ENCODE results near the gene DDX11. TPM values are rescaled to one million over a fixed set of nuclear protein-coding genes. Genes with fewer than 3 reads are reported as not detected.
A peak's percentile ranks its signal among the peaks of the same experiment; 100 is the strongest.
"Not testable (repeated sequence)": the region's sequence is repeated elsewhere in the genome, so short reads cannot be mapped to it uniquely, and the experiment has no call there.

DDX11 gene
- total RNA-seq, 2 donors from 2014 or later = 102 to 257 TPM

DNA sequence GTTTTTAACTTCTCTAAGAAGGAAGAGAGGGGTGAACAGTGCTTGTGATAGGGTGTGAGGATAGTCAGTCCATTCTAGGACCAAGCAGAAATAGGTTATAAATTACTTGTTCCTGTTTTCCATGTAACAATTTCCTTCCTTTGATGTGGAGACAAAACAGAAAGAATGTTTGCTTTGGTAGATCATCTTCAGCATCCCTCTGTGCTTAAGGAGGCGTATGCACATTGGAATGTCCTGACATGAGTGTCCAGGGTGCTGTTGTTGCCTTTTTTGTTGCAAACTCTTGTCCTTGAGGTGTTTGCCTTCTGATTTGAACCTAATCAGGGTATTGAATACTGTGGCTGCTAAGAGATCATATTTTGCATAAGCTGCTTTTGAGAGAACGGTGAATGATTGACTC lies 23.5 kb upstream of the DDX11 start:
- DNase-seq (ENCODE audit: low spot score); H3K27me3 Mint-ChIP-seq; ATAC-seq; H3K9me3 Mint-ChIP-seq; H3K4me3 Mint-ChIP-seq; H3K36me3 Mint-ChIP-seq; H3K27ac Mint-ChIP-seq: not testable (repeated sequence)
- peaks cover 14 to 16% of the 10 kb centered on the region in 2 donors for H3K4me1 Mint-ChIP-seq (ENCODE audit: low read depth in 2 of 2)

DNA sequence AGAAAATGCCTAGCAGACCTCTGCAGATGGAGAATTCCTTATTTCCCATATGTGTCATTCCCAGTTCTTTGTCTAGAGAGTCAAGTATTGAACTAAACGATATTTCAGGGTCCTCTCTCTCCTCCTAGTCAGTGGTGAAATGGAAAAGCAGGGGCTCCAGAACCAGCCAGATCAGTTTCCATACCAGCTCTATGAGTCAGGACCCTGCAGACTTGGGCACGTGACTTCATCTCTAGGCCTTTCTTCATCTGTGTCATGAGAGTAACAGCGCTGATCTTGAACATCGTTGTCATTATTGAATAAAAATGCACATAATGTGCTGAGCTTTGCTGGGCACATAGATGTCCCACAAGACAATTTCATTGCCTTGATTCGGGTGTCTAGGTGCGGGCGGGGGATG lies 23.1 kb upstream of the DDX11 start:
- not testable (repeated sequence) for H3K27me3 Mint-ChIP-seq

DNA sequence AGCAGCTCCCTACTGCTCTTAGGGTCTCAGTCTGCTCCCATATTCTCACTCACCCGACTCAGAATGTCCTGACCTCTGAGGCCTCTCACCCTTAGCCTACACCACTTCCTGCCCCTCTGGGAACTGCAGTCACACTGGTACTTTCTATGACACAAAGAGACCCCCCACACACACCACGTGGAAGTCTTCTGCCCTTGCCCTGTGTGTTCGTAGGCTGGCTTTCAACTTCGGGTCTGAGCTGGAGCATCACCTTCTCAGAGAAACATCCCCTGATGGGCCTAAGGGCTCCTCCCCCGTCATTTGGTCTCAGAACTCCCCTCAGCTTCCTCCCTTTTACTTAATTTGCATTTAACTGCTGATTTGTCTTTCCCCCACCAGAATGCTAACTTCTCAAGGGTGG lies 22.0 kb upstream of the DDX11 start:
- DNase-seq (ENCODE audit: low spot score); H3K36me3 Mint-ChIP-seq; H3K27me3 Mint-ChIP-seq; H3K9me3 Mint-ChIP-seq: not testable (repeated sequence)
- H3K4me3 Mint-ChIP-seq = peak overlapping the region; percentile 48
- peak overlapping the region; percentile 56 to 90 for H3K27ac Mint-ChIP-seq
- peak; percentile 86 to 93 for ATAC-seq
- H3K4me1 Mint-ChIP-seq (ENCODE audit: low read depth in 2 of 2) = peaks cover 14 to 16% of the 10 kb centered on the region in 2 donors

More for the DNA sequence above, 23.1 kb upstream of the DDX11 start:
- peaks cover 14 to 16% of the 10 kb centered on the region in 2 donors for H3K4me1 Mint-ChIP-seq (ENCODE audit: low read depth in 2 of 2)
- not testable (repeated sequence) for H3K27ac Mint-ChIP-seq; DNase-seq (ENCODE audit: low spot score); H3K4me3 Mint-ChIP-seq; ATAC-seq; H3K9me3 Mint-ChIP-seq; H3K36me3 Mint-ChIP-seq

DNA sequence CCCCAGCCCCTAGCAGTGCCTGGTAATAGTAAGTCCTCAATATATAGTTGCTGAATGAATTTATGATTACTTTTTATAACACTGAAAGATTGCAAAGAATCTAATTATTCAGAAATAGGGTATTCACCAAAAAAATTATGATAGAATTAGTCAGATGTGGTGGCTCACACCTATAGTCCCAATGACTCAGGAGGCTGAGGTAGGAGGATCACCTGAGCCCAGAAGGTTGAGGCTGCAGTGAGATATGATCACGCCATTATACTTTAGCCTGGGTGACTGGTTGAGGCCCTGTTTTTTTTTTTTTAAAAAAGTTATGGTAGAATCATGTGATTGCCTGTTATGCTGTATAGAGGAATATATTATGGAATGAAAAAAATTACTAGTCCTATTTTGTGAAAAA lies 21.5 kb upstream of the DDX11 start:
- not testable (repeated sequence) for H3K9me3 Mint-ChIP-seq; H3K27me3 Mint-ChIP-seq; ATAC-seq; H3K36me3 Mint-ChIP-seq; DNase-seq (ENCODE audit: low spot score)
- Mint-ChIP-seq H3K4me3 (peak overlapping the region; percentile 48), H3K4me1 (ENCODE audit: low read depth in 2 of 2) (peaks cover 14 to 16% of the 10 kb centered on the region in 2 donors), H3K27ac (peak overlapping the region; percentile 56 to 90)

DNA sequence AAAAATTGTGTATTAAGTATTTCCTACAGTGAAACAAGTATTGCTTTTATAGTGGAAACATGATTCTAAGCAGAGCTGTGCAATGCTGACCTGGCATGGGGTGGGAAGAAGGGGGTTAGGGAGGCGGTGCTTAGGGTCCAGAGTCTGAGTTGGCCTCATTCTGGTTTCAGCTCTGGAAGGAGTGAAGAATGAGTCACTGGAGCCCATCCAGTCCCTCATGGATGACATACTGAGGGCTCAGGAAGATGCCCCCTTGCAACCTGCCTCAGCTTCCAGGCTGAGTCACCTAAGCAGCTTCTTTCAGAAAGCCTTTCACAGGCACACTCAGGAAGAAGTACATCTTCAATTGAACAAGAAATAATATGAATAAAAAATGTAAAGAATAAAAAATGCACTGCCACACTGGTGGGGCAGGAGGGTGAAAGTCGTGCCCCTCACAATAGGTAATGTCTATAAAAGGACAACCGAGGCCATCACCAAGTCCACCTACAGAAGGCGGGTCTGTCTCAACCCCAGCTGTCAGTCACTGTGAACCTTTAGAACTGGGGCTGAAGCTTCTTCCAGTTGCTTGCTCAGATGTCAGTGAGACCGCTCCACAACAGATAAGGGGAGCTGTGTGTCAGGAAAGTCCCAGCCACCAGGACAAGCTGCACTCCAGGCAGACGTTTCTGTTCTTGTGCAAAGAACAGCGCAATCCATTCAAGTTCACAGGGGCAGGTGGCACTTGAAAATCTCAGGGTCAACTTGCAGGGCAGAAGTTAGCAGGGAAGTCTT lies 20.8 kb upstream of the DDX11 start:
- not testable (repeated sequence) for DNase-seq (ENCODE audit: low spot score); H3K27me3 Mint-ChIP-seq; H3K9me3 Mint-ChIP-seq; H3K4me3 Mint-ChIP-seq; ATAC-seq; H3K36me3 Mint-ChIP-seq; H3K27ac Mint-ChIP-seq
- H3K4me1 Mint-ChIP-seq (ENCODE audit: low read depth in 2 of 2) = peaks cover 14 to 16% of the 10 kb centered on the region in 2 donors

DNA sequence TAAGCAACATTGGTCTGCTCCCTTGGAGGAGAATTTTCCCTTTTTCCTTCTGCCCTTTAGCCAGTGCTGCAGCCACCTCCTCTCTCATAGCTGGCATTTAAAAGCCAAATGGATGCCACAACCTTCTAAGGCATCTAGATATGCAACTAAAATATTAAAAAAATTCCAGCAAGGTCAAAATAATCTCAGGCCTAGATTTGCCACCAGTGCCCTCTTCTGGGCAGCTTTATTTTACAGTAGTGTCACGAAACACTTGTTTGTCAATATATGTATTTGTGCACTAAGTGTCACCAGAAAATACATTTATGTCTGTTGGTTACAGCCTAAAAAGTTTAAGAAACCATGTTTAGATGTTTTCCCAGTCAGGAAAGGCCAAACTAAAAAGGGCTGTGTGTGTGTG lies 19.7 kb upstream of the DDX11 start:
- not testable (repeated sequence) for H3K4me3 Mint-ChIP-seq; H3K27ac Mint-ChIP-seq; ATAC-seq; H3K27me3 Mint-ChIP-seq; DNase-seq (ENCODE audit: low spot score); H3K36me3 Mint-ChIP-seq; H3K9me3 Mint-ChIP-seq
- H3K4me1 Mint-ChIP-seq (ENCODE audit: low read depth in 2 of 2) = peaks cover 14 to 16% of the 10 kb centered on the region in 2 donors

DNA sequence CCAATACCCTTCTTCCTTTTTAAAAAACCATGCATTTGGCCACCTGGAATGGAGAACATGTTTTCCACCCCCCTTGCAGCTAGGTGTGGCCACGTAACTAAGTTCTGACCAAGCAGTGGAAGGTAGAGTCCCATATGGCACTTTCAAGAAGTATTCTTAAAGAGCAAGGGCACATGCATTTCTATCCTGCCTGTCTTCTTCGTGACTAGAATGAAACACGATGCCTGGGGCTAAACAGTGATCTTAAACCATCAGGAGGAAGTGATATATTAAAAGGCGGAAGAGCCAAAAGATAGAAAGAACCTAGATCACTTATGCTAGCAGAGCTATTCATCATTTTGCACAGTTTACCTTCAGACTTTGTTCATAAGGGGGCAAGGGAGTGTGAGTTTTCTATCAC lies 16.0 kb upstream of the DDX11 start:
- Mint-ChIP-seq H3K4me1 (ENCODE audit: low read depth in 2 of 2) (peaks cover 1% of the 10 kb centered on the region in 2 donors), H3K27me3 (no peaks in the 10 kb centered on the region), H3K36me3 (no peaks in the 10 kb centered on the region), H3K9me3 (no peaks in the 10 kb centered on the region), H3K27ac (no peak overlapping the region), H3K4me3 (no peak overlapping the region)
- ATAC-seq (no peak), DNase-seq (ENCODE audit: low spot score) (no peak)

DNA sequence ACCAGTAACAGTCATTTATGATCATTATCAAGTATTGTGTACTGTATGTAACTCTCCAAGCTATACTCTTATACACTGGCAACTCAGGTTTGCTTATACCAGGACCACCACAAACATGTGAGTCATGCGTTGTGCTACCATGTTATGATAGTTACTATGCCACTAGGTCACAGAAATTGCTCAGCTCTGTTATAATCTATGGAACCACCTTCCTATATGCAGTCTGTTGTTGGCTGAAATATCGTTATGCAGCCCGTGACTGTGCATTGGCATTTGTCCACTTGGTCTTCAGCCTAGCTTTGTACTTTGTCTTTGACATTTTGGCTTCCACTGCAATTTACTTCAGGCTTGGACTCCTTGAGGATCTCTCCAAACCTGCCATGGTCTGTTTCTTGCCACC lies 7.5 kb upstream of the DDX11 start:
- H3K36me3 Mint-ChIP-seq; H3K9me3 Mint-ChIP-seq; H3K27ac Mint-ChIP-seq; DNase-seq (ENCODE audit: low spot score); H3K4me3 Mint-ChIP-seq; H3K27me3 Mint-ChIP-seq; H3K4me1 Mint-ChIP-seq (ENCODE audit: low read depth in 2 of 2): not testable (repeated sequence)
- ATAC-seq = peak in 1 of 2 donors; percentile 57

DNA sequence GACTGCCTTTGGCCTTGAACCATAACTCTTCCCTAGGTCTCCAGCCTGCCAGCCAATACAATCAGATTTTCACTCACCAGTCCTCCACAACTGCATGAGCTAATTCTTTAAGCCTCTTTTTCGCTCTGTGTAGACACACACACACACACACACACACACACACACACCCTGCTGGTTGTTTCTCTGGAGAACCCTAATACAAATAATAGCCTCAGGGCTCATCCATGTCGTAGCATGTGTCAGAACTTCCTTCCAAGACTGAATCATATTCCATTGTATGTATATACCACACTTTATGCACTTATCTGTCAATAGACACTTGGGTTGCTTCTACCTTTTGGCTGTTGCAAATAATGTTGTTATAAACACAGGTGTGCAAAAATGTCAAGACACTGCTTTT lies 6.0 kb upstream of the DDX11 start:
- not testable (repeated sequence) for H3K4me3 Mint-ChIP-seq; H3K36me3 Mint-ChIP-seq; DNase-seq (ENCODE audit: low spot score); H3K9me3 Mint-ChIP-seq; ATAC-seq; H3K27ac Mint-ChIP-seq; H3K27me3 Mint-ChIP-seq; H3K4me1 Mint-ChIP-seq (ENCODE audit: low read depth in 2 of 2)

DNA sequence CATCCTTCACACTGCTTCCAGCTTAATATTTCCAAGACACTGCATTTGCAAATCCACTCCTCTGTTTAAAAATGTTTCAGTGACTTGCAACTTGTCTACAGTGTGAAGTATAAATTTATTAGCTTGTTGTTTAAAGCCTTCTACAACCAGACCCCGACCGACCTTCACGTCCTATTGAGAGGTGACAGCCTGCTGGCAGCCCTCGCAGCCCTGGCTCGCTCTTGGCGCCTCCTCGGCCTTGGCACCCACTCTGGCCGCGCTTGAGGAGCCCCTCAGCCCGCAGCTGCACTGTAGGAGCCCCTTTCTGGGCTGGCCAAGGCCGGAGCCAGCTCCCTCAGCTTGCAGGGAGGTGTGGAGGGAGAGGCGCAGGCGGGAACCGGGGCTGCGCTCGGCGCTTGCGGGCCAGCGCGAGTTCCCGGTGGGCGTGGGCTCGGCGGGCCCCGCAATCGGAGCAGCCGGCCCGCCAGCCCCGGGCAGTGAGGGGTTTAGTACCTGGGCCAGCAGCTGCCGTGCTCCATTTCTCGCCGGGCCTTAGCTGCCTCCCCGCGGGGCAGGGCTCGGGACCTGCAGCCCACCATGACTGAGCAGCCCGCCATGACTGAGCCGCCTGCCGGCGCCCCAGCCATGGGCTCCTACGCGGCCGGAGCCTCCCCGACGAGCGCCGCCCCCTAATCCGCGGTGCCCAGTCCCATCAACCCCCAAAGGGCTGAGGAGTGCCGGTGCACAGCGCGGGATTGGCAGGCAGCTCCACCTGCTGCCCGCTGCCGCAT lies 2.5 kb upstream of the DDX11 start:
- not testable (repeated sequence) for H3K4me3 Mint-ChIP-seq; H3K9me3 Mint-ChIP-seq; H3K27ac Mint-ChIP-seq; DNase-seq (ENCODE audit: low spot score); H3K27me3 Mint-ChIP-seq; H3K36me3 Mint-ChIP-seq; ATAC-seq
- H3K4me1 Mint-ChIP-seq (ENCODE audit: low read depth in 2 of 2) = peaks cover 19 to 23% of the 10 kb centered on the region in 2 donors

DNA sequence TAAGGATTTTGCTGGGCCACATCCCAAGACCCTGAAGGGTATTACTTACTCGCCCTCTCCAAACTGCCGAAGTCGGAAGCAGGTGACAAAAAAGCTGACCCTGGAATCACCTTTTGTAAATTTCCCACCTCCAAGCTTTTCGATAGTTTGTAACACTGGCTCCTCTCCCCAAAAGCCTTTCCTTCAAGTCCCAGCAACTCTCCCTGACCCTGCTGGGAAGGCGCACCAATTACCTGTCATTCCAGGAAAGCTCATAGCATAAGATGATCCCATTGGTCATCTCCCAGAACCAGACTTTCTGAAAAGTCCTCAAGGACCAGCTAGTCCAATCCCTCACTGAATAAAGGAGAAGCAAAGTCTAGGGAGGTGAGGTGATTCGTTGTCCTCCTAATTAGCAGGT lies 698 bp upstream of the DDX11 start:
- H3K4me1 Mint-ChIP-seq (ENCODE audit: low read depth in 2 of 2) = peaks cover 22 to 26% of the 10 kb centered on the region in 2 donors
- not testable (repeated sequence) for H3K36me3 Mint-ChIP-seq; H3K9me3 Mint-ChIP-seq; ATAC-seq; H3K27me3 Mint-ChIP-seq; DNase-seq (ENCODE audit: low spot score)
- H3K27ac Mint-ChIP-seq = peak overlapping the region; percentile 96
- peak overlapping the region; percentile 100 for H3K4me3 Mint-ChIP-seq

DNA sequence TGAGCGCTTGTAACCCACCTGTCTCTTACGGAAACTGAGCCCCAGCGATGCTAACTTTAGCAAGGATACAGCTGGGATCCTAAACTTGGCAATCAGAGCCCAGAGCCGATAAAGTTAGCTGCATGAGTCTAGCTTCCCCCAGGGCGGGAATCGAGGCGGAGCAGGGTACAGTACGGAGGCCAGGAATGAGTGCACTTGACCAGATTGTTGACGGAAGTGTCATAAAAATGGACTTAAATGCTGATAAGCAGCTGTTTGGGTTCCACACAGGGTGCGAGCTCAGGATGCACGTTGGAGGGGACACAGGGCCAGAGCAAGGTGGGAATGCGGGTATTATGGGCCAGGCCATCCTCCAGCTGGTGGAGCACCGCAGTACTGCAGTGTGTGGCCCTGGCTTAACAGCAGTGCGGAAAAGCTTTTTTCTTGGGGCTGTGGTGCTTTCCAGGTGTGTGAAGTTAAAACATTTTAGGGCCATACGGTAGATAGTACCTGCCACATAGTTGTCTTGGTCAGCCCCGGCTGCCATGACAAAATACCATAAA lies 744 bp downstream of the DDX11 start:
- H3K4me1 Mint-ChIP-seq (ENCODE audit: low read depth in 2 of 2) = peaks cover 22 to 26% of the 10 kb centered on the region in 2 donors
- not testable (repeated sequence) for H3K36me3 Mint-ChIP-seq; H3K27me3 Mint-ChIP-seq; DNase-seq (ENCODE audit: low spot score); H3K9me3 Mint-ChIP-seq
- H3K4me3 Mint-ChIP-seq = peak overlapping the region; percentile 100
- peak overlapping the region; percentile 96 for H3K27ac Mint-ChIP-seq
- peak; percentile 38 to 56 for ATAC-seq

DNA sequence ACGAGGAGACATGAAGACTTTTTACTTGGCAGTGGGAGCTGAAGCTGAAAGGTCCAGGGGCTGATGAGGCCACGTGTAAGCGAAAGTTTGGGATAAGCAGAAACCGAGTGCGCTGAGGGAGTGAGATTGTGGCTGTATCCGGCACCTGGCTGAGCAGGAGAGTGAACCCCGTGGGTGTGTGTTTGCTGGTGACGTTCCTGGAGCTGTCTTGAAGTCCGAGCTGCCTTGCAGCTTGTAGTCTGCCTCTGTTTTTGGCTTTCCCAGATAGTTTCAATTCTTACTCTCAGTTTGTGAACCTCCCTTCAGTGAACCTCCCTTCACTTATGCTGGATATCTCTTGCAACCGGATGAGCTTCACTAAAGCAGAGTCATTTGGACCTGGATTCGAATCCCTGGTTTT lies 2.5 kb downstream of the DDX11 start:
- not testable (repeated sequence) for H3K36me3 Mint-ChIP-seq; DNase-seq (ENCODE audit: low spot score); ATAC-seq; H3K27me3 Mint-ChIP-seq; H3K27ac Mint-ChIP-seq; H3K9me3 Mint-ChIP-seq
- Mint-ChIP-seq H3K4me1 (ENCODE audit: low read depth in 2 of 2) (peaks cover 31 to 36% of the 10 kb centered on the region in 2 donors), H3K4me3 (peak overlapping the region; percentile 21)

DNA sequence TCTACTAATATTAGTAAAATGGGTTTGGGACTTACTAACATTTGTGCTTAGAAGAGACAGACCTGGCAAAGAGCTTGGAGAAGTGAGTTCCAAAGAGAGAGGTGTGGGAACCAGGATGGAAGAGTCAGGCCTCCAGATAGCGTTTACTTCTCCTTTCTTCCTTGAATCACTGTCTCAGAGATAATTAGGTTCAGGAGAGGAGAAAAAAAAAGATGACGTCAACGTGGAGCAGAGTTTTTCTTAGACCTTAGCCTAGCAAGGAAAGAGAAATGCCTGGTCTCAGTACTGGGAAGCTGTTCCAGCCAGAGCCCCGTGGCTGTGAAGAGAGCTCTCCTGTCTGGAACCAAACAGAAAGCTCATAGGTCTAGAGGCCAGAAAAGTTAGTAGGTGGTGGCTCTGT lies 3.4 kb downstream of the DDX11 start:
- not testable (repeated sequence) for H3K36me3 Mint-ChIP-seq

More for the DNA sequence above, 3.4 kb downstream of the DDX11 start:
- not testable (repeated sequence) for DNase-seq (ENCODE audit: low spot score); ATAC-seq; H3K9me3 Mint-ChIP-seq; H3K27ac Mint-ChIP-seq; H3K27me3 Mint-ChIP-seq; H3K4me3 Mint-ChIP-seq
- peaks cover 33 to 39% of the 10 kb centered on the region in 2 donors for H3K4me1 Mint-ChIP-seq (ENCODE audit: low read depth in 2 of 2)
